Endothelial cell of umbilical vein (primary cell): ENCODE measurements around the gene NPIPB12. TPM values are rescaled to one million over a fixed set of nuclear protein-coding genes. Genes with fewer than 3 reads are reported as not detected.
A peak's percentile ranks its signal among the peaks of the same experiment; 100 is the strongest.
"Not testable (repeated sequence)": the region's sequence is repeated elsewhere in the genome, so short reads cannot be mapped to it uniquely, and the experiment has no call there.

Source experiments
- BruUV-seq: library from RNA; stranded (reverse); fragments of 400-500 nt; replicated peaks from 2 replicates; lab custom pipeline; 2021; lab: Mats Ljungman, UMichigan
- CTCF ChIA-PET: fragments of 300-600, 350-600 bp; sonication (Branson Sonifier 250); formaldehyde crosslinking; loops from one replicate; lab custom pipeline; 2021; ENCODE audit warnings: antibody characterized with exemption, inconsistent platforms; lab: Charles Lee
- POLR2A ChIA-PET: fragments of 300-600, 350-600 bp; sonication (Branson Sonifier 250); formaldehyde crosslinking; loops from one replicate; lab custom pipeline; 2021; ENCODE audit warnings: antibody characterized with exemption, inconsistent platforms; lab: Charles Lee
- DNase-seq: peaks from one replicate; pipeline ENCODE4 v3.0.0-alpha.2; 2011; ENCODE audit warnings: low read depth, low spot score
- FAIRE-seq: peaks from 2 replicates; lab custom pipeline; 2011; peaks lifted over from hg19 to GRCh38; lab: Jason Lieb, UNC
- H2AFZ ChIP-seq: 2 replicates; pipeline ENCODE4 v1.6.0; 2012; ENCODE audit warnings: low read depth, low read length, control low read depth, inconsistent platforms
- H3K27ac ChIP-seq: 2 replicates; pipeline ENCODE4 v1.5.1; 2011; ENCODE audit warnings: low read depth, mild to moderate bottlenecking, control low read depth, low read length, moderate library complexity; ENCODE audit not compliant: insufficient read depth
- H3K27me3 ChIP-seq, 2 experiments: 2 replicates each; pipeline versions ENCODE4 v1.6.0 to v1.6.1; 2011; ENCODE audit warnings: low read length in 2 of 2, mixed read lengths in 1 of 2; ENCODE audit not compliant: control insufficient read depth in 2 of 2, insufficient read depth in 2 of 2
- H3K36me3 ChIP-seq, 2 experiments: 2 replicates in 1 of 2; 3 replicates in 1 of 2; pipeline ENCODE4 v1.5.1; 2011; ENCODE audit warnings: low read length in 2 of 2, mild to moderate bottlenecking in 1 of 2, moderate library complexity in 1 of 2; ENCODE audit not compliant: control insufficient read depth in 2 of 2, insufficient read depth in 2 of 2; ENCODE audit errors: extremely low read depth in 1 of 2
- H3K4me1 ChIP-seq: 3 replicates; pipeline ENCODE4 v1.5.1; 2011; ENCODE audit warnings: mild to moderate bottlenecking, low read length; ENCODE audit not compliant: control insufficient read depth, insufficient read depth; ENCODE audit errors: extremely low read depth
- H3K4me2 ChIP-seq: 2 replicates; pipeline ENCODE4 v1.6.1; 2011; ENCODE audit warnings: low read length, control low read depth, mixed read lengths; ENCODE audit not compliant: insufficient read depth
- H3K4me3 ChIP-seq, 3 experiments: fragments of 200-600 bp in 1 of 3; sonication (generic), shearing (Covaris generic) in 1 of 3; replicated peaks in 1 of 3; 2 replicates each; pipeline ENCODE4 v1.5.1; 2011 to 2016; ENCODE audit warnings: control low read depth in 3 of 3, low read length in 3 of 3, mild to moderate bottlenecking in 2 of 3, inconsistent platforms in 1 of 3, low read depth in 1 of 3, moderate library complexity in 1 of 3; ENCODE audit not compliant: insufficient read depth in 1 of 3
- H3K79me2 ChIP-seq: 2 replicates; pipeline ENCODE4 v1.6.0; 2012; ENCODE audit warnings: low read length, inconsistent platforms; ENCODE audit not compliant: control insufficient read depth, insufficient read depth
- H3K9ac ChIP-seq: replicated peaks from 2 replicates; pipeline ENCODE3; 2011; ENCODE audit warnings: low read length, control low read depth; ENCODE audit not compliant: insufficient read depth; ENCODE audit errors: extremely low read depth
- H3K9me1 ChIP-seq: replicated peaks from 3 replicates; pipeline ENCODE4 v1.6.0; 2011; ENCODE audit warnings: mild to moderate bottlenecking, low read length; ENCODE audit not compliant: control insufficient read depth, insufficient read depth; ENCODE audit errors: extremely low read depth
- H3K9me3 ChIP-seq: replicated peaks from 2 replicates; pipeline ENCODE4 v1.5.1; 2012; ENCODE audit warnings: low read length, inconsistent platforms; ENCODE audit not compliant: control insufficient read depth, insufficient read depth
- H4K20me1 ChIP-seq: replicated peaks from 2 replicates; pipeline ENCODE3; 2011; ENCODE audit warnings: mild to moderate bottlenecking, low read length; ENCODE audit not compliant: control insufficient read depth, insufficient read depth; ENCODE audit errors: extremely low read depth
- dilution Hi-C: fragments of 300-500 bp; cut with MboI; formaldehyde crosslinking; loops from one replicate; pipeline ENCODE4 v1.15.0; 2019; ENCODE audit warnings: low sequenced_read_pairs; ENCODE audit not compliant: extremely low pct_ligation_motif_present
- intact Hi-C: fragments of 100-400 bp; cut with micrococcal nuclease; formaldehyde crosslinking; loops from one replicate; pipeline ENCODE4 v1.10.0; 2022
- polyA plus RNA-seq, 4 experiments: library from polyadenylated mRNA; depleted of rRNA in 3 of 4; stranded (reverse) in 3 of 4; unstranded in 1 of 4; fragments of >200 nt; gene quantifications; 2 replicates each; pipeline versions ENCODE4 v1.2.1 to v1.2.3, GENCODE V29; 2011 to 2012; ENCODE audit warnings: missing spikeins in 1 of 4
- small RNA-seq: library from RNA; depleted of rRNA; stranded (forward); fragments of <200 nt; gene quantifications from one replicate; pipeline ENCODE3, GENCODE V24; 2012; ENCODE audit warnings: low replicate concordance, low read depth; ENCODE audit not compliant: insufficient read depth, insufficient read length
- total RNA-seq: library from RNA; stranded (reverse); gene quantifications from 2 replicates; pipeline ENCODE4 v1.2.3, GENCODE V29; 2021

NPIPB12 gene
- total and polyA plus RNA-seq, 2 donors (not counting 3 experiments of a cell fraction or from before 2014, with no cell fraction given) = 41.7 to 73.5 TPM

DNA sequence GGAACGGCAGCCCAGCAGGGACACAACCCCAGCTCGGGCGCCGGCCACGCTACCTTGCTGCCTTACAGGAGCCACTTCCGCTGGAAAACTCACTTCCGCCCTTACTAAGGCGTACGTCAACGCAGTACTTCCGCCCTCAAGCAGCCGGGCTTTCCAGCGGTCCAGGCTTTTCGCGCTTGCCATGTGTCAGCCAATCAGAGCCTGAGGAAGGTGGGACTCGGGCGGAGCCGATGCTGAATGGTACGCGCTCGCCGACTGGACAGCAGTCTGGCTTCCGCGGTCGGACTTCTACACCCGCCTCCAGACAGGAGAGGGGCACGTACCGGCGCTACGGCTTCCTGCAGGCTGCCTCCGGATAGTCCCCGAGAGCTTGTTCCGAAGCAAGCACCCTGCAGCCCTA is 51.9 kb downstream of the NPIPB12 start, which contains the start of the genes BOLA2 and SLX1B:
BOLA2 (minus strand) TSS at position 83 of the 400 bp plus-strand sequence. CDS start 98 bp downstream, outside the sequence.
SLX1B (plus strand) TSS at position 265 of the 400 bp plus-strand sequence.
- H3K9ac ChIP-seq, H3K4me2 ChIP-seq, H3K27ac ChIP-seq, H3K9me3 ChIP-seq, H3K9me1 ChIP-seq, DNase-seq, BruUV-seq, H3K4me1 ChIP-seq, CTCF ChIA-PET, H3K4me3 ChIP-seq, H3K36me3 ChIP-seq, H3K79me2 ChIP-seq, dilution Hi-C loops, H4K20me1 ChIP-seq, H3K27me3 ChIP-seq, intact Hi-C loops, H2AFZ ChIP-seq, POLR2A ChIA-PET: not testable (repeated sequence)
- peak; percentile 100 for FAIRE-seq

DNA sequence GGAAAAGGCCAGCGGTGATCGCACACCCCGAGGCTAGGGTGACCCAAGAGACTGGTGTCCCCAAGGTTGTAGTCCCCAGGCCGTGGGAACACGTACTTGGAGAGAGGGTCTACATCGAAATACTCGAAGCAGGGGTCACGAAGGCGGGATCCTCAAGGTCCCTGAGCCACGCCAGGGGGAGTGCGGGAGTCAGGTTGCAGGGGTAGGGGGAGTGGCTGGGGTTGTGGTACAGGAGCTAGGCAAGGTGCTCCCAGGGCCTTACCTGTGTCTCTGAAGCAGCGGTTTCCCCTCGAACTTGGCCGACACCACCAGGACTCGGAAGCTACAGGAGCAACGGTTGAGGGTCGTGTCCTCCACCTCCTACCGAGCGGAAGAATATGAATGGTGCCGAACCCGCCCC is 52.5 kb downstream of the NPIPB12 start:
- not testable (repeated sequence) for BruUV-seq, H3K79me2 ChIP-seq, FAIRE-seq

More for the DNA sequence above, 52.5 kb downstream of the NPIPB12 start:
- H3K9ac ChIP-seq, CTCF ChIA-PET, H3K27ac ChIP-seq, H3K4me1 ChIP-seq, H3K9me1 ChIP-seq, intact Hi-C loops, H3K4me2 ChIP-seq, H3K36me3 ChIP-seq, H4K20me1 ChIP-seq, H3K4me3 ChIP-seq, DNase-seq, dilution Hi-C loops, H3K9me3 ChIP-seq, H2AFZ ChIP-seq, POLR2A ChIA-PET, H3K27me3 ChIP-seq: not testable (repeated sequence)

Small RNAs within 50 kb of the gene (small RNA-seq; reads per million reads assigned to genes)
- gene AC133555.2 = not detected

Other genes with a start within 250 kb of the NPIPB12 start
- 3.0 and 3.6 TPM in 2 replicates for gene NPIPB11, start 99.7 kb downstream of the NPIPB12 start, total RNA-seq
- 3.0 and 3.4 TPM in 2 replicates for gene NPIPB11, start 99.7 kb downstream of the NPIPB12 start, polyA plus RNA-seq
- 7.2 and 7.4 TPM in 2 replicates for gene BOLA2, start 52.1 kb downstream of the NPIPB12 start, total RNA-seq
- 34.6 and 46.8 TPM in 2 replicates for gene BOLA2, start 52.1 kb downstream of the NPIPB12 start, polyA plus RNA-seq
- gene SLX1B, start 51.9 kb downstream of the NPIPB12 start, total RNA-seq = 39.7 and 74.4 TPM in 2 replicates
- gene SLX1B, start 51.9 kb downstream of the NPIPB12 start, polyA plus RNA-seq = 44.4 and 83.7 TPM in 2 replicates
- gene SULT1A4, start 46.5 kb downstream of the NPIPB12 start, total RNA-seq = 8.8 and 10.8 TPM in 2 replicates
- gene SULT1A4, start 46.5 kb downstream of the NPIPB12 start, polyA plus RNA-seq = 1.6 and 2.9 TPM in 2 replicates
- not detected in 2 replicates for gene SPN, start 156.8 kb upstream of the NPIPB12 start, total RNA-seq
- not detected in 2 replicates for gene SPN, start 156.8 kb upstream of the NPIPB12 start, polyA plus RNA-seq
- 0.28 and 0.44 TPM in 2 replicates for gene QPRT, start 172.8 kb upstream of the NPIPB12 start, total RNA-seq
- 0.40 and 0.41 TPM in 2 replicates for gene QPRT, start 172.8 kb upstream of the NPIPB12 start, polyA plus RNA-seq
- gene C16orf54, start 239.6 kb upstream of the NPIPB12 start, total RNA-seq = not detected in 2 replicates
- gene C16orf54, start 239.6 kb upstream of the NPIPB12 start, polyA plus RNA-seq = not detected in 2 replicates